Embryonic facial prominence (tissue), 1 donor: Measurements from ENCODE around the gene PKNOX2.
A peak's percentile ranks its signal among the peaks of the same experiment; 100 is the strongest.
"Not testable (repeated sequence)": the region's sequence is repeated elsewhere in the genome, so short reads cannot be mapped to it uniquely, and the experiment has no call there.

Experiments
- DNase-seq: peaks from one replicate; pipeline ENCODE4 v3.0.0-alpha.2; 2016; ENCODE audit errors: extremely low spot score

Gene PKNOX2

GRCh38 chr11:125202362-125202880 lies 37.9 kb downstream of the PKNOX2 start:
- DNase-seq, result no peak

GRCh38 chr11:125202977-125203376 lies 38.4 kb downstream of the PKNOX2 start:
- no peak for DNase-seq

GRCh38 chr11:125207866-125208425 lies 43.4 kb downstream of the PKNOX2 start:
- no peak for DNase-seq

- no peak for DNase-seq
Observed at GRCh38 chr11:125210066-125210465, 45.5 kb downstream of the PKNOX2 start.

GRCh38 chr11:125211191-125211947 lies 46.8 kb downstream of the PKNOX2 start:
- no peak for DNase-seq

- DNase-seq, result no peak
Observed at GRCh38 chr11:125211948-125212340, 47.4 kb downstream of the PKNOX2 start.

- DNase-seq, result peak; percentile 47
Observed at GRCh38 chr11:125214601-125215565, 50.3 kb downstream of the PKNOX2 start.

- DNase-seq, result no peak
Observed at GRCh38 chr11:125215976-125216375, 51.4 kb downstream of the PKNOX2 start.

- no peak for DNase-seq
Observed at GRCh38 chr11:125218336-125218735, 53.8 kb downstream of the PKNOX2 start.

- DNase-seq, result no peak
Observed at GRCh38 chr11:125221461-125221860, 56.9 kb downstream of the PKNOX2 start.

- DNase-seq, result no peak
Observed at GRCh38 chr11:125222494-125222893, 57.9 kb downstream of the PKNOX2 start.

- DNase-seq, result not testable (repeated sequence)
Observed at GRCh38 chr11:125223161-125223560, 58.6 kb downstream of the PKNOX2 start.

GRCh38 chr11:125223901-125224361 lies 59.4 kb downstream of the PKNOX2 start:
- no peak for DNase-seq

- no peak for DNase-seq
Observed at GRCh38 chr11:125224391-125225021, 60.0 kb downstream of the PKNOX2 start.

- DNase-seq, result no peak
Observed at GRCh38 chr11:125225401-125225800, 60.9 kb downstream of the PKNOX2 start.

GRCh38 chr11:125226031-125226430 lies 61.5 kb downstream of the PKNOX2 start:
- DNase-seq, result no peak

GRCh38 chr11:125226706-125227105 lies 62.2 kb downstream of the PKNOX2 start:
- no peak for DNase-seq

- no peak for DNase-seq
Observed at GRCh38 chr11:125227151-125227550, 62.6 kb downstream of the PKNOX2 start.

- DNase-seq, result no peak
Observed at GRCh38 chr11:125228445-125228844, 63.9 kb downstream of the PKNOX2 start.

GRCh38 chr11:125228993-125229392 lies 64.4 kb downstream of the PKNOX2 start:
- DNase-seq, result no peak

GRCh38 chr11:125229916-125230315 lies 65.4 kb downstream of the PKNOX2 start:
- no peak for DNase-seq

GRCh38 chr11:125233116-125233515 lies 68.6 kb downstream of the PKNOX2 start:
- DNase-seq, result no peak
